HG02884 (cell line): ENCODE results near the gene CLNS1A.
A peak's percentile ranks its signal among the peaks of the same experiment; 100 is the strongest.
"Not testable (repeated sequence)": the region's sequence is repeated elsewhere in the genome, so short reads cannot be mapped to it uniquely, and the experiment has no call there.

Experiments used
- ATAC-seq: cut with Tn5 transposase; IDR thresholded peaks from one replicate; pipeline ENCODE4 v1.9.1; 2021; ENCODE audit warnings: mild to moderate bottlenecking, moderate library complexity; ENCODE audit not compliant: unreplicated experiment

CLNS1A gene

GRCh38 chr11:77637345-77638165 is at the start of gene CLNS1A:
CLNS1A (minus strand) TSS chr11:77637794; CDS start chr11:77637714, 80 bp downstream.
- ATAC-seq, result peak; percentile 94

GRCh38 chr11:77687088-77687487 is 49.5 kb upstream of the CLNS1A start:
- no peak for ATAC-seq

GRCh38 chr11:77677138-77677537 is 39.5 kb upstream of the CLNS1A start:
- no peak for ATAC-seq

- ATAC-seq, result no peak
Observed at GRCh38 chr11:77672264-77672663, 34.7 kb upstream of the CLNS1A start.

- no peak for ATAC-seq
Observed at GRCh38 chr11:77669848-77670511, 32.4 kb upstream of the CLNS1A start.

GRCh38 chr11:77668760-77669159 is 31.2 kb upstream of the CLNS1A start:
- ATAC-seq, result no peak

GRCh38 chr11:77665240-77665965 is 27.8 kb upstream of the CLNS1A start:
- ATAC-seq, result no peak

GRCh38 chr11:77661670-77662069 is 24.1 kb upstream of the CLNS1A start:
- ATAC-seq, result no peak

- no peak for ATAC-seq
Observed at GRCh38 chr11:77660947-77661346, 23.4 kb upstream of the CLNS1A start.

- ATAC-seq, result no peak
Observed at GRCh38 chr11:77658213-77659013, 20.8 kb upstream of the CLNS1A start.

- ATAC-seq, result no peak
Observed at GRCh38 chr11:77656362-77656761, 18.8 kb upstream of the CLNS1A start.

GRCh38 chr11:77654770-77655434 is 17.3 kb upstream of the CLNS1A start:
- ATAC-seq, result no peak

- ATAC-seq, result no peak
Observed at GRCh38 chr11:77650123-77650522, 12.5 kb upstream of the CLNS1A start.

GRCh38 chr11:77647654-77648305 is 10.2 kb upstream of the CLNS1A start:
- ATAC-seq, result no peak

- ATAC-seq, result no peak
Observed at GRCh38 chr11:77644887-77645286, 7.3 kb upstream of the CLNS1A start.

GRCh38 chr11:77642228-77642627 is 4.6 kb upstream of the CLNS1A start:
- no peak for ATAC-seq

GRCh38 chr11:77636731-77637344 is 756 bp downstream of the CLNS1A start:
- no peak for ATAC-seq

- not testable (repeated sequence) for ATAC-seq
Observed at GRCh38 chr11:77633926-77634325, 3.7 kb downstream of the CLNS1A start.

GRCh38 chr11:77630157-77630710 is 7.4 kb downstream of the CLNS1A start:
- ATAC-seq, result no peak
